Measurements from ENCODE around the gene NACC2.

Gene NACC2

GRCh38 chr9:136091582-136092352 is 3.3 kb downstream of the NACC2 start:
- no peak for DNase-seq

- DNase-seq, result no peak
These were observed 4.1 kb downstream of the NACC2 start for GRCh38 chr9:136090768-136091581.

GRCh38 chr9:136090056-136090735 is 4.9 kb downstream of the NACC2 start:
- no peak for DNase-seq

GRCh38 chr9:136089697-136090045 is 5.4 kb downstream of the NACC2 start:
- DNase-seq, result no peak

GRCh38 chr9:136088939-136089696 is 6.0 kb downstream of the NACC2 start:
- no peak for DNase-seq

GRCh38 chr9:136088481-136088938 is 6.6 kb downstream of the NACC2 start:
- DNase-seq, result no peak

GRCh38 chr9:136087741-136088480 is 7.2 kb downstream of the NACC2 start:
- no peak for DNase-seq

- no peak for DNase-seq
These were observed 7.9 kb downstream of the NACC2 start for GRCh38 chr9:136086951-136087740.

- no peak for DNase-seq
These were observed 8.7 kb downstream of the NACC2 start for GRCh38 chr9:136086213-136086881.

- DNase-seq, result no peak
These were observed 9.3 kb downstream of the NACC2 start for GRCh38 chr9:136085815-136086212.

GRCh38 chr9:136084063-136084944 is 10.8 kb downstream of the NACC2 start:
- no peak for DNase-seq

- DNase-seq, result no peak
These were observed 11.5 kb downstream of the NACC2 start for GRCh38 chr9:136083558-136084062.

GRCh38 chr9:136082496-136083361 is 12.4 kb downstream of the NACC2 start:
- no peak for DNase-seq

- DNase-seq, result no peak
These were observed 13.1 kb downstream of the NACC2 start for GRCh38 chr9:136081826-136082495.

- no peak for DNase-seq
These were observed 13.8 kb downstream of the NACC2 start for GRCh38 chr9:136081113-136081825.

- DNase-seq, result no peak
These were observed 14.4 kb downstream of the NACC2 start for GRCh38 chr9:136080716-136081112.

GRCh38 chr9:136079916-136080246 is 15.2 kb downstream of the NACC2 start:
- no peak for DNase-seq

Measured in amniotic stem cell (primary cell).